Chondrocyte (in vitro differentiated cells): ENCODE data around the gene IL5. TPM values are rescaled to one million over a fixed set of nuclear protein-coding genes. Genes with fewer than 3 reads are reported as not detected.

Experiments used
- DNase-seq: peaks from one replicate; pipeline ENCODE4 v3.0.0; 2021; ENCODE audit warnings: mixed read lengths, low spot score
- H3K27ac Mint-ChIP-seq: one replicate; pipeline ENCODE4 v1.8.0; 2021; ENCODE audit warnings: mild to moderate bottlenecking, moderate library complexity, mixed read lengths; ENCODE audit not compliant: unreplicated experiment
- H3K27me3 Mint-ChIP-seq: 2 replicates; pipeline ENCODE4 v1.8.0; 2021; ENCODE audit warnings: low read depth, mixed read lengths
- H3K36me3 Mint-ChIP-seq: 2 replicates; pipeline ENCODE4 v1.8.0; 2021; ENCODE audit warnings: low read depth, mixed read lengths
- H3K4me1 Mint-ChIP-seq: 2 replicates; pipeline ENCODE4 v1.8.0; 2021; ENCODE audit warnings: low read depth, mild to moderate bottlenecking, mixed read lengths
- H3K4me3 Mint-ChIP-seq: one replicate; pipeline ENCODE4 v1.8.0; 2021; ENCODE audit warnings: mild to moderate bottlenecking, moderate library complexity, mixed read lengths; ENCODE audit not compliant: unreplicated experiment
- H3K9me3 Mint-ChIP-seq: 2 replicates; pipeline ENCODE4 v1.8.0; 2021; ENCODE audit warnings: low read depth, mixed read lengths
- total RNA-seq: library from RNA; stranded (reverse); gene quantifications from 3 replicates; pipeline ENCODE4 v1.2.1, GENCODE V29; 2021
- TF ChIP-seq, protein P1 (sequence below): fragments of 200-600 bp; sonication (generic); IDR thresholded peaks from 2 replicates; pipeline ENCODE4 v1.5.0; 2021; ENCODE audit warnings: antibody characterized with exemption, mild to moderate bottlenecking, moderate library complexity

Gene IL5
- total RNA-seq, 1 donor from 2014 or later, result not detected

DNA sequence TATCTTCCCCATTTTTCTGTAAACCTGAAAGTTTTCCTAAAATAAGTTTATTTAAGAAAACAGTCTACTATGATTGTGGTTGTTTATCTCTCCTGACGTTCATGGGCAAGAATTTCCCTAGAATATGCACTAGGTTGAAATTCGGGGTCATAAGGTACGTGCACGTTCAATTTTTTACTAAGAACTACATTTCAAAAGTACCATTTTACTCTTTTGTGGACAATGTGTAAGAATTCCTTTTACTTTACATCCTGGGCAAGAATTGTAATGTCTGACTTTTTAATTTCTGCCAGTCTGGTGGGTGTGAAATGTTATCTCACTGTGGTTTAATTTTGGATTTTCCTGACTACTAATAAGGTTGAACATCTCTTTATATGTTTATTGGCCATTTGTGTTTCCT, 12.4 kb downstream of the IL5 start:
- H3K27me3 Mint-ChIP-seq, result peaks cover 31% of the 10 kb centered on the region
- no peak for DNase-seq
- TF ChIP-seq, protein P1, sequence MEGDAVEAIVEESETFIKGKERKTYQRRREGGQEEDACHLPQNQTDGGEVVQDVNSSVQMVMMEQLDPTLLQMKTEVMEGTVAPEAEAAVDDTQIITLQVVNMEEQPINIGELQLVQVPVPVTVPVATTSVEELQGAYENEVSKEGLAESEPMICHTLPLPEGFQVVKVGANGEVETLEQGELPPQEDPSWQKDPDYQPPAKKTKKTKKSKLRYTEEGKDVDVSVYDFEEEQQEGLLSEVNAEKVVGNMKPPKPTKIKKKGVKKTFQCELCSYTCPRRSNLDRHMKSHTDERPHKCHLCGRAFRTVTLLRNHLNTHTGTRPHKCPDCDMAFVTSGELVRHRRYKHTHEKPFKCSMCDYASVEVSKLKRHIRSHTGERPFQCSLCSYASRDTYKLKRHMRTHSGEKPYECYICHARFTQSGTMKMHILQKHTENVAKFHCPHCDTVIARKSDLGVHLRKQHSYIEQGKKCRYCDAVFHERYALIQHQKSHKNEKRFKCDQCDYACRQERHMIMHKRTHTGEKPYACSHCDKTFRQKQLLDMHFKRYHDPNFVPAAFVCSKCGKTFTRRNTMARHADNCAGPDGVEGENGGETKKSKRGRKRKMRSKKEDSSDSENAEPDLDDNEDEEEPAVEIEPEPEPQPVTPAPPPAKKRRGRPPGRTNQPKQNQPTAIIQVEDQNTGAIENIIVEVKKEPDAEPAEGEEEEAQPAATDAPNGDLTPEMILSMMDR, result no peak
- H3K4me1 Mint-ChIP-seq, result peaks cover 3% of the 10 kb centered on the region
- no peak overlapping the region for H3K4me3 Mint-ChIP-seq
- no peak overlapping the region for H3K27ac Mint-ChIP-seq
- no peaks in the 10 kb centered on the region for H3K36me3 Mint-ChIP-seq
- H3K9me3 Mint-ChIP-seq, result peaks cover 4% of the 10 kb centered on the region

DNA sequence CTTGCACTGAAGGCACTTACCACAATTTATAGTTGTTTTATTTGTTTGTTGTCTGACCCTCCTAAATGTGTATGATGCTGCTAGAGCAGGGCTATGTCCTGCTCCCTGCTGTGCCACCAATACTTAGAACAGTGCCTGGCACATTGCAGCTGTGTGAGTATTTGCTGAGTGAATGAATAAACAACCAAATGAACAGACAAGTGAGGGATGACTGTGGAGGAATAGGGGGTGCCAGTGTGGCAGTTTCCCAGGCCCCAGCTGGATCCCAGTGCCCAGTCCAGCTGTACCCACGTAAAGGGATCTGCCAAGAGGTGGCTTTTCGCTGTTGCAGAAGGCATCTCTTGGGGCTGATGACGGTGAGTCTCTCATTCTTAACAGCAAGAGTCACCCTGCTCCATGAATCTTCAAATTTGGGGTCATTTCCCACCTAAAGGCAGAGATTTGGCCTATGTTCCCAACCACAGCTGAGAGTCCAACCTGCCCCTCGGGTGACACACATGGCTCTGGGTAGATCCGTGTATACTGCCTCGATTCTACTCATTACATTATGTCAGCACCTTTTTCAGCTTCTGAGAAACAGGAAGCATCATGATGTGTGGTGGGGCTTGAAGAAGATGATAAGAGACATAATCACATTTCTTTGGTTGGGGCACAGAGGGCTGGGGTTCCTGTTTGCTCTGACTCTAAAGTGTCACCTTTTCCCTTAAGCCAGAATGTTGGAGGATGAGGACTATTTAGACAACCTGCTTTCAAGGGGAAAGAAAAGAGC, 14.3 kb downstream of the IL5 start:
- Mint-ChIP-seq H3K4me3 (no peak overlapping the region), H3K4me1 (peaks cover 3% of the 10 kb centered on the region), H3K9me3 (no peaks in the 10 kb centered on the region), H3K27me3 (peaks cover 17% of the 10 kb centered on the region), H3K27ac (no peak overlapping the region), H3K36me3 (no peaks in the 10 kb centered on the region)
- no peak for DNase-seq
- TF ChIP-seq, protein P1, result no peak

DNA sequence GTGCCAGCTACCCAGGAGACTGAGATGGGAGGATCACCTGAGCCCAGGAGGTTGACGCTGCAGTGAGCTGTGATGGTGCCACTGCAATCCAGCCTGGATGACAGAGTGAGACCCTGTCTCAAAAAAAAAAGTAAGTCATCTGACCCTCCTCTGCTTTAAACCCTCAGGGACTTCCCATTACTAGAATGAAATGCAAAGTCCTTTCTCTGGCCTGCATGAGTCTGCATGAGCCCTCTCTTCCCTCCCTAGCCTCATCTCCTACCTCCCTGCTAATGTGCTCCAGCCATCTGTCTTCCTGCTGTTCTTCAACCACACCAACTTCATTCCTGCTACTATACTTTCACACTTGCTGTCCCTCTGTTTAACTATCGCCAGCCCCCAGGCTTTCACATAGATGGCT, 15.3 kb downstream of the IL5 start:
- DNase-seq, result no peak
- TF ChIP-seq, protein P1, result no peak
- peaks cover 17% of the 10 kb centered on the region for H3K27me3 Mint-ChIP-seq
- H3K9me3 Mint-ChIP-seq, result no peaks in the 10 kb centered on the region
- peaks cover 3% of the 10 kb centered on the region for H3K4me1 Mint-ChIP-seq
- H3K4me3 Mint-ChIP-seq, result no peak overlapping the region
- no peak overlapping the region for H3K27ac Mint-ChIP-seq
- H3K36me3 Mint-ChIP-seq, result no peaks in the 10 kb centered on the region

DNA sequence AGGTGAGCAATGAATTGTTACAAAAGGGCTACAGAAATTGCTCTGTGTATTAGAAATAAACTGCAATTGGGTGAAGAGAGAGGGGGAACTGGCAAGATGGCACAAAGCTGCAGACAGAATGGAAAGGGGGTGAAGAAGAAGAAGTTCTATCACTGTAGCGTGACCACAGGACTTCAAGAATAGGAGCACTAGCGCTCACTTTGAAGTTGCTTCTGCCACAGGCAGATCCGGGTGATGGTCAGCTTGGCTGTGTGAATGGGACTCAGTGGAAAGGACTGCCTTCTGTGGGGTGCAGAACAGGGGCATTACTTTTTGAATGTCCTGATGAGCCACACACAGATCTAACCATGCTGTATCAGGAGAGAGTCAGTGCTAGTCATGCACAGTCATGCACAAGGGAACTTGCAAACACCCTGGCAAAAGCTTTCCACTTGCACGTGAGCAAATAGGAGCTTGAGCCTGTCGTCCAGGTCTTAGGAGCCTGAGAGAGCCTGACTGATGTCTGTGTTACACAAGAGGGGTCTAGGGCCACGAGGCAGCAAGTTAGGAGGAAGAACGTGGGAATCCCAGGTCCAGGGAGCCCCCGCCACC, 16.3 kb downstream of the IL5 start:
- no peaks in the 10 kb centered on the region for H3K9me3 Mint-ChIP-seq
- TF ChIP-seq, protein P1, result peak; percentile 47
- no peak overlapping the region for H3K4me3 Mint-ChIP-seq
- H3K27me3 Mint-ChIP-seq, result peaks cover 12% of the 10 kb centered on the region
- peaks cover 3% of the 10 kb centered on the region for H3K4me1 Mint-ChIP-seq
- no peaks in the 10 kb centered on the region for H3K36me3 Mint-ChIP-seq
- no peak for DNase-seq
- no peak overlapping the region for H3K27ac Mint-ChIP-seq

DNA sequence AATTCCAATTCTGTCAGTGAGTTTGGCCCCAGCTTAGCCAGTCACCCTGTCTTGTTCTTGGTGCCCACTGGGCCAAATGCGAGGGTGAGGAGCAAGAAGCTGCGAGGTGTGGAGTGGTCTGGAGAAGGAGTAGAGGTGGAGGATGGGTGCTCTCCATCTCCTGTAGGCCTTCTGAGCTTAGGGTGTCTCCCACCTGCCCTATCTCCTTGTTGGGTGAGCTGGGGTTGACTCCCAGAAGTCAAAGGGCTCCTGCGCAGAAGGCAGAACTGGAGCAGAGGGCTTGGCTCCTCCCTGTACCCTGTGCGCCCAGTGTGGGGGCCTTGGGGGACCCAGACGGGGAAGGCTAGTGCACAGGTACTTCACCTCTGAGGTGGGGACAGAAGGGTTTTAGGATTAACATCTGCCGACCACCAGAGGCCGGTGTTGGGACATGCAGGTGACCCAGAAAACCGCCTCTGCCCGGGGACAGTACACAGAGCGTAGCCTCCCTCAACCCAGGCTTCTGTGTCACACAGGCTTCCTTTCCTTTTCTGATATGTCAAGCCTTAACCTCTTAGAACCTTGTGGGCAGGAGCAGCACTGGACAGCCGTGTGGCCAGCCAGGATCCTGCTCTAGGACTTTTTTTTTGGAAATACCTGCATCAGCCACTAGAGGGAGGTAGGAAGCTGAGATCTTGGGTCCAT, 16.9 kb downstream of the IL5 start:
- Mint-ChIP-seq H3K27me3 (peaks cover 6% of the 10 kb centered on the region), H3K27ac (no peak overlapping the region), H3K4me3 (peak overlapping the region; percentile 54), H3K9me3 (no peaks in the 10 kb centered on the region), H3K4me1 (peaks cover 3% of the 10 kb centered on the region), H3K36me3 (no peaks in the 10 kb centered on the region)
- DNase-seq, result no peak
- TF ChIP-seq, protein P1, result peak; percentile 98
